SK-N-SH treated with all-trans-retinoic acid at 6 μM for 48 hours (cell line): ENCODE results near the gene TLE4.

Experiments used
- ARNTL ChIP-seq: fragments of 450-650 bp; formaldehyde crosslinking; IDR thresholded peaks from 2 replicates; pipeline ENCODE4 v1.5.0; 2020; ENCODE audit warnings: low read depth, mild to moderate bottlenecking, moderate library complexity, borderline replicate concordance
- ESRRG ChIP-seq: fragments of 250-450 bp; sonication (Bioruptor Pico); IDR thresholded peaks from 2 replicates; pipeline ENCODE4 v1.6.1; 2021; ENCODE audit warnings: mild to moderate bottlenecking
- GLIS3 ChIP-seq: fragments of 250-450 bp; sonication (Bioruptor Pico); IDR thresholded peaks from 2 replicates; pipeline ENCODE4 v1.5.0; 2020; ENCODE audit warnings: mild to moderate bottlenecking, moderate library complexity
- PATZ1 ChIP-seq: fragments of 250-450 bp; sonication (Bioruptor Pico); IDR thresholded peaks from 2 replicates; pipeline ENCODE4 v1.8.0; 2020; ENCODE audit warnings: mild to moderate bottlenecking, moderate library complexity, borderline replicate concordance
- POU6F1 ChIP-seq: fragments of 250-450 bp; sonication (Bioruptor Pico); IDR thresholded peaks from 2 replicates; pipeline ENCODE4 v1.8.0; 2021; ENCODE audit warnings: low read depth, mild to moderate bottlenecking, moderate library complexity, borderline replicate concordance
- RARB ChIP-seq: fragments of 250-450 bp; sonication (Bioruptor Pico); IDR thresholded peaks from 2 replicates; pipeline ENCODE4 v1.8.0; 2021; ENCODE audit warnings: mild to moderate bottlenecking, moderate library complexity
- TCF4 ChIP-seq: fragments of 250-450 bp; sonication (Bioruptor Pico); IDR thresholded peaks from 2 replicates; pipeline ENCODE4 v1.8.0; 2021; ENCODE audit warnings: mild to moderate bottlenecking, moderate library complexity, borderline replicate concordance
- ZC3H10 ChIP-seq: fragments of 250-450 bp; sonication (Bioruptor Pico); IDR thresholded peaks from 2 replicates; pipeline ENCODE4 v1.5.1; 2021; ENCODE audit warnings: mild to moderate bottlenecking, moderate library complexity
- ZFP3 ChIP-seq: fragments of 250-450 bp; sonication (Bioruptor Pico); IDR thresholded peaks from 2 replicates; pipeline ENCODE4 v1.5.0; 2020; ENCODE audit warnings: mild to moderate bottlenecking, moderate library complexity
- ZNF565 ChIP-seq: fragments of 450-650 bp; formaldehyde crosslinking; conservative IDR thresholded peaks from 2 replicates; pipeline ENCODE4 v1.5.0; 2020; ENCODE audit warnings: low read depth, mild to moderate bottlenecking, moderate library complexity
- ZNF70 ChIP-seq: fragments of 450-650 bp; formaldehyde crosslinking; IDR thresholded peaks from 2 replicates; pipeline ENCODE4 v1.5.0; 2020; ENCODE audit warnings: mild to moderate bottlenecking, moderate library complexity
- ZNF8 ChIP-seq: fragments of 450-650 bp; formaldehyde crosslinking; IDR thresholded peaks from 2 replicates; pipeline ENCODE4 v1.5.0; 2020; ENCODE audit warnings: mild to moderate bottlenecking, moderate library complexity

GRCh38 chr9:79570448-79571308, 1.1 kb upstream of the TLE4 start:
- TF ChIP-seq PATZ1 (CRISPR knock-in tag) (no peak), ARNTL (no peak), ZFP3 (CRISPR knock-in tag) (no peak), POU6F1 (CRISPR knock-in tag) (no peak), ESRRG (CRISPR knock-in tag) (no peak), ZNF565 (no peak), GLIS3 (CRISPR knock-in tag) (no peak), RARB (CRISPR knock-in tag) (no peak), ZC3H10 (CRISPR knock-in tag) (no peak), ZNF8 (CRISPR knock-in tag) (no peak), ZNF70 (no peak), TCF4 (CRISPR knock-in tag) (no peak)
